COLO829 (cell line): ENCODE data around the gene ADGRB3.
"Not testable (repeated sequence)": the region's sequence is repeated elsewhere in the genome, so short reads cannot be mapped to it uniquely, and the experiment has no call there.

Experiments
- DNase-seq: peaks from one replicate; pipeline ENCODE4 v3.0.0; 2012; ENCODE audit warnings: low spot score

ADGRB3 gene

DNA sequence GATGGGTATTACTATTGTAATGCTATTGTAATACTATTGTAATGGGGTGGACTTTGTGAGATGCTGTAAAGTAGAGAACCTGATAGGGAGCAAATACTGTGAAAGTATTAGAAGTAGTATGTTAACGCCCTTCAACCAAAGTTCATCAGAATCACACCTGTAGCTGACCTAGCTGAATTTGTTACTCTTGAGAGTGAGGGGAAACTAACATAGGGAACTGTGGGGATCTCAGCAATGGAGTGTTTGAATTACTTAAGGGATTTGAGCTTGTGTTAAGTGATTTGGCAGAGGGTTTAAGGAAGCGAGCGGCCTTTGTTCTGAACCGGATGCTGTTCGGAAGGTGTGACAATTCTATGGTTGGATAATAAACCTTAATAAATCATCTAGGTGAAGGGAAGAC lies 312.6 kb downstream of the ADGRB3 start:
- DNase-seq: no peak

DNA sequence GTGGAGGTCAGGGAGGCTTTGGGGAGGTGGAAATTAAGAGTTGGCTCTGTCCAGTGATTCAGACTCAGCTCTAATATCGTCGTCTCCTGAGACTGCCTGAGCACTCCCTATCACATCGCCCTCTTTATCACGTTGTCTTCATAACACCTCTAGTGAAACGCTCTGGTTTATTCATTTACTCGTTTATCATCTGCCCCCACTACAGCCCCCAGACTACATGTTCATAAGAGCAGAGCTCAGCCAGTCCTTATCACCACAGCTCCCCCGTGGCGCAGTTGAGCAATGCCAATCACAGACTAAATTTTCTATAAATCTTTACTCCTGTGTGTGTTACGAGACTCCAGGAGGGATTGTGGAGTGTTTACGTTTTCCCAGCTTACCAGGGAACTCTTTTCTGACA lies 316.2 kb downstream of the ADGRB3 start:
- no peak for DNase-seq

DNA sequence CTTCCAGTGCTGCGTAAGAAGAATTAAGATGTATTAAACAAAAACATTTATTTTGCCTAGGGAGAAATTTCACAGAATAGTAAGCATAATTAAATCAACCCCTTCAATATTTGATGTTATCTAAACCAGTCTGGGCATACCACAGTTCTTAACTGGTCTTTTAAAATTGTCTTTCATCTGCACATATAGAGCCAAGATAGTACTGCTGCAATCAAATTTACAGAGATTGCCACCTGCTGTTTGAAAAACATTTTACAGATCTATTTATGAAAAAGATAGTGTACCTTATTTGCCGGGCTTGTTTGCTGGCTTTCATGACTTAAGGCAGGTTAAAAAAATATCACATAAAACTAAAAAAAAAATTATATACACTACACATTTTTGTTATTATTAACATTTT lies 323.2 kb downstream of the ADGRB3 start:
- DNase-seq: peak; percentile 14

DNA sequence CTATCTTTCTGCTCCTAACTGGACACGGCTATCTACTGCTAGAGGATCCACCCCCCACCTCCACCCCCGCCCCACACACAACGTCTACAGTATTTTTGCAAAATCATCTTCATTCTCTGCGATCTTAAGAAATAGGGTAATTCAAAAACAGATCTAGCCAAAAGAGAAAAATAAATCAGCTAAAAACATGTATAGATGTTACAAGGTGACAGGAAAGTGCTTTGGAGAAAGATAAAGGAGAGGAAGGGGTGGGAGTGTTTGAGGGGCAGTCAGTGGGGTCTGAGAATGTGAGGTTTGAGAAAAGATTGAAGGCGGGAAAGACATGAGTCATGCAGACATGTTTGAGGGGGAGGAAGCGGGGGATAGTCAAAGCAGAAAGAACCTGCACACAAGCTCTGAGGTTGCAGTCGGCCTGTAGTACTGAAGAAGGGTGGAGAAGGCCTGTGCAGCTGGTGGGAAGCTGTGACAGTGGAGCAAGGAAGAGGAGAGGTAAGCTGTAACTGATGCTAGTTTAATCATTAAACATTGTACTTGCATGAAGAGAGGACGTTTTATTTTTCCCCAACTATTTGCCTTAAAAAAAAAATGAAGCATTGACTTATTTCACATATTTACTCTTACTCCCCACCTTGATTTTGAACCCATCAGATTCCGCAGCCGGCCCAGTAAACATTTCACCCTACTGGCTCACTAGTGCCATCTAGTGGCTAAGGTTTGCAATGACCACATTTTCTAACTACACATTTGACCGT lies 332.6 kb downstream of the ADGRB3 start:
- DNase-seq: peak; percentile 40

DNA sequence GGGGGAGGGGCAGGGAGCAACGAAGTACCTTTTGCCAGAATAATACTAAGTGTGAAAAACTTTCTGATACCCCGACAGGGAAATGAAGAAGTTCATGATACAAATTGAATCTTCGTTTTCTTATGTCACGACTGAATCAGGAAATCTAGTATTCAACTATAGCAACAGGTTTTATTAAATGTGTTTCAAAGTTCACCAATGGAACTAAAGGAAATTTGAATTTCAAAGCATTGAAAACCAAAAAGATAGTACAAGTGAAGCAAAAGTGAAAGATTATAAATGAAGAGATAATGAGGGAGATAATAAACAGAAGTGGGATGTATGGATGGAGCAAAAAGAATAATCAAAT lies 333.2 kb downstream of the ADGRB3 start:
- DNase-seq: no peak

DNA sequence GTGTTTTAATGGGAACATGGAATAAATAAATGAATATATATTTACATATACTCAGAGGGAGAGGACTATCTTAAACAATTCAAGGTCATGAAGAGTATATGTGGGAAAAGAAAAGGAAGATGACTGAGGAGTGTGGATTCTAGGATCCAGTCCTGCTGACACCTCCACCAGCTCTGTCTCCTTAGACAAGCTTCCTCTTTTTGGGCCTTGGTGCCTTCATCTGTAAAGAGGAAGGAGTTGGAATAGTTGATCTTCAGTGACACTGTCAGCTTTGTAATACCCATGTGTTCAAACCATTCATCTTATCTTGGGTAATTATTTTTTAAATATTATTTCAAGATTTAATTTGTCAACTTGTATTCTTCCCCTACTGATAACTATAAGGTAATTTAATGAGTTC lies 338.0 kb downstream of the ADGRB3 start:
- DNase-seq: no peak

DNA sequence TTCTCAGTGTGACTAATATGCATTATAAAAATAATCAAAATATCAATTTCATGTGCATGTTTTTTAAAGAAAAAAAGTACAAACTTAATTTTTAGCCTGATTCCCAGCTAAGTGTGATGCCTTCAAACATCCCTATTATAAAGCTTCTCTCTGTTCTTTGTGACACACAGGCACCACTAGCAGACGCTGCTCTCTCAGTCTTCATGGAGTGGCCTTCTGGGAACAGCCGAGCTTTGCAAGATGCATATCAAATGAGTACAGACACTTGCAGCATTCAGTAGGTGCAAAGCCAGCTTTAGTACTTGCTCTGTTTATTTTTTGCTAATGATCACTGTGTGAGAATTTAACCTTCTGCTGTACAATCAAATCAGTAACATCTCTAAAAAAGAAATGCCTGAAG lies 340.0 kb downstream of the ADGRB3 start:
- DNase-seq: peak; percentile 34

DNA sequence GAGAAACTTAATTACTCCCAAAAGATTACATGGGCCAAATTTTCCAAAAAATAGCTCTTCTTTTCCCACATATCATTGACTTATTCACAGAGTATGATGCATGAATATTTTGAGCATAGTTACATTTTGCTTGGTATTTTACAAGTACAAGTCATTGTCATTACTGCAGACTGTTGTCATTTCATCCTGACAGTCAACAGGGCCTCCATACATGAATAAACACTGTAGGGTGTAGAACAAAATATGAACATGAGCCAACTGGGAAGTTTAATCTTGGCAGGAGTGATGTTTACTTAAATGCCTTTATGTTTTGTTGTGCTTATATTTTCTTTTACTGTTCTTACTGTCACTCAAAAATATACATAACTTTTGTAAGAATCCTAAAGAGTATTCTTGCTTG lies 340.7 kb downstream of the ADGRB3 start:
- DNase-seq: no peak

DNA sequence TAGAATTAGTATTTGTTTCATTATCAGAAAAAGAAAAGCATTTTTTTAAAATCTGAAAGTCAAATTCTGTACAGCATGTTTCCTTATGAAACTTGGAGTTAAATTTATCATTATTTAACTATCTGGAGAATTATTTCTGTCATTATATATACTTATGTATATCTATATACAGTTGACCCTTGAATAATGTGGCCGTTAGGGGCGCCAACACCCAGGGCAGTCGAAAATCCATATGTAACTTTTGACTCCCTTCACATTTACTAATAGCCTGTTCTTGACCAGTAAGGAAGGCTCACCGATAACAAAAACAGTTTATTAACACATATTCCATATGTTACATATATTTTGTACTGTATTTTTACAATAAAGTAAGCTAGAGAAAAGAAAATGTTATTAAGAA lies 341.2 kb downstream of the ADGRB3 start:
- DNase-seq: no peak

DNA sequence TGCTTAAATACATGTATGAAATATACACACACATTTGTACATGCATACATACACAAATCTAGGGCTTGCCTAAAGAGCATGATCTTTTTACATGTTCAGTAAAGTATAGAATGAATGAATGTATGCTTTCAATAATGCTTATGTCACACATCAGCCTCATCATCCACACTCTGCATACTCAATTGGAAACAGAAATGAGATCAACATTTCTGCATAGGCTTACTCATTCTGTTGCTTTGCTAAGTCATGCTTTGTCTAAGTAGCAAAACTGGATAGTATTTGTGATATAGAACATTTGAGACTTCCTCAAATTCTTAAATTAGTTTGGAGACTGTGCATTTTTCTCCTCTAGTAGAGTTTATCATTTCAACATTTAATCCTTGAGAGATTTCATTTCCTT lies 343.3 kb downstream of the ADGRB3 start:
- no peak for DNase-seq

DNA sequence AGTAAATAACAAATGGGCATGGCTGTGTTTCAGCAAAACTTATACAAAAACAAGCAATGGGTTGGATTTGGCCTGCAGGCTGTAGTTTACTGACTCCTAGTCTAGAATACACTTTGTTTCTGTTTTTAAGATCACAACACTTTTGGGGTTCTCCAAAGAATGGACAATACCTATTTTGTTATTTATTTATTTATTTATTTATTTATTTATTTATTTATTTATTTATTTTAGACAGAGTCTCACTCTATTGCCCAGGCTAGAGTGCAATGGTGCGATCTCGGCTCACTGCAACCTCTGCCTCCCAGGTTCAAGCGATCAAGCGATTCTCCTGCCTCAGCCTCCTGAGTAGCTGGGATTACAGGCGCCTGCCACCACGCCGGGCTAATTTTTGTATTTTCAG lies 346.6 kb downstream of the ADGRB3 start:
- DNase-seq: not testable (repeated sequence)

DNA sequence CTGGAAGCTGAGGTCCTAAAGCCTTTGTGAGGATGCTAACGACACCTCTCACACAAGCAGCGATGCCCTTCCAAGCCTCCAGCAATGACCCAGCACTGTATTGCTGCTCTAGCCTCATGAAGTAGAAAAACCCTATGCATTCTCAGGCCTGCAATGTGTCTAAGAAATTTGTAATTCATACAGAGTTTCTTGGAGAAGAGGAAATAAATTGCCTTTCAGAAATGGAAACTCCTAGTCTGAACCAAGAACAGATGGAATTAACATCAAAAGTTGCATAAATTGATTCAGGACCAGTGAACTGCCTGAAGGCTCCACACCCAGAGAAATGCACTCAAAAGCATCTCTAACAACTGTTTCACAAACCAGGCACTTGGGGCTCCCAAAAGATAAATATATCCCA lies 353.6 kb downstream of the ADGRB3 start:
- no peak for DNase-seq

DNA sequence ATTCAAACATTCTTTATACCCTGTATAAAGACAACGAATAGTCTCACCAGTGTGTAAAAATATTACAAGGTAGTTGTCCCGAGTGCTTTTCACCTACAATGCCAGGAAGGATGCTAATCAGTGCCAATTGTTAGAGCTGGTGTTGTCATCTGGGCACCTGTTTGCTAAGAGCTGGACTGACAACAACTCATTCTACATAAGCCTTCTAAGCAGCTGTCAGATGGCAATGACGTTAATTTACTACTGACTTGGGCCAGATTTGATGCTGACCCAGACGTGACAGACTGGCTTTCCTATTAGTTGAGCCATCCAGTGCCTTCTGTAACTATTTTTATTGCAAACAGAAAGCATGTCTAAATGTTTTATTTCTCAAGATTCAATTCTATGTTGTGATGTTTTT lies 355.2 kb downstream of the ADGRB3 start:
- DNase-seq: no peak

DNA sequence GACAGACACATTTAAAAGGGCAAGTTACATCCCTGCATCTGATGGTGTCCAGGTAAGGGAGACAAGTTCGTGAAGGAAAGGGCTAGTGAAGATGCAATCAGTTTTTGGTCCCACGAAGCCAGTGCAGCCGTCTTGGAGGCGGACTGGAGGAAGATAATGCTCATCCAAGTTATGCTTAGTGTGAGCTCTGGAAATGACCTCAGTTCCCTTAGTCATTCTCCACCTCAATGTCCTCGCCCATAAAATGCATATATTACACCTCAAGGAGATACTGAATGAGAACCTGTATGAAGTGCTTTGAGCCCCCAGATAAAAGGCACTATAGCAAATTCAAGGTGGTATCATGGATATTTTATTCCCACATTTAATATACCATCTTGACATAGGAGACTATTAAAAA lies 358.8 kb downstream of the ADGRB3 start:
- DNase-seq: no peak

DNA sequence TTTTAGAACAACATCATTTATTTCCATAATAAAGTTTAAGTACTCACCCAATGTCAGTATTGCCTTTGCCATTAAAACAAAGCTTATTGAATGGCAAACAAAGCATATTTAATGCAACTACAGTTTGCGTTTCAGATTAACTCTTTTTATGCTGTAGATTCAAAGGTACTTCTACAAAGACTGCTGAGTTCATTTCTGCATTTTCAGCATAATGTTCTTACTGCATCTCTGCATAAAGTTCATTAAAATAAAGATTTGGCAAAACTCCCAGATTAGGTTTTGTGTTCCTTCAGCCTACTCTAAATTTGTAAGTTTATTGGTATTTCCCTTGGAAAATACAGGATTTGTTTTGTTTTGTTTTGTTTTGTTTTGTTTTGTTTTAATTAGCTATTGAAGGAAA lies 359.4 kb downstream of the ADGRB3 start:
- no peak for DNase-seq

DNA sequence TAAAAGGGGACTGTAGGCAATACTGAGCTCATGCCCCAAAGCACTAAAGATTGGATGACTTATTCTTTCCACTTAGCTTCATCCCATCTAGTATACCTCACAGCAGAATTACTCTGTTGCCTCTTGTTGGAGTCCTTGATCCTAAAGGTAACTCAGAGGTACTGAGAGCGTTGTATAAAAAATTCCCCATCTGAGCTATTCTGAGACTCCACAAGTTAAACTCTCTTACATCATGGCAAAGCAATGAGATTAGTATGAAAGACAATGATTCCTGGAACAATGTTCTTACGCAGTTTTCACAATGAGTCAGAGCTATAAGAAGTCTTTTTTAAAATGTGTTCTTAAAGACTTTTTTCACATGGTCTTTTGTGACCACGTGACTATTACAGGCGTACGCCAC lies 370.1 kb downstream of the ADGRB3 start:
- DNase-seq: no peak

DNA sequence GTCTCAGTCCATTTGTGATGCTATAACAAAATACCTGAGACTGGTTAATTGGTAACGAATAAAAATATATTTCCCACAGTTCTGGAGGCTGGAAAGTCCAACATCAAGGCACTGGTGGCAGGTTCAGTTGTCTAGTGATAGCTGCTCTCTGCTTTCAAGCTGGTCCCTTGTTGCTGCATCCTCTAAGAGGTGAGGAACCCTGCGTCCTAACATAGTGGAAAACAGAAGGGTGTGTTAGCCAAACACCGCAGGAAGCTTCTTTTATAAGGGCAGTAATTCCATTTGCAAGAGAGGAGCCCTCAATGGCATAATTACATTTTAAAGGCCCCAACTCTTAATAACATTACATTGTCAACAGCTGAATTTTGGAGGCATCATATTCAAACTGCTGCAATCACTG lies 372.7 kb downstream of the ADGRB3 start:
- DNase-seq: no peak

DNA sequence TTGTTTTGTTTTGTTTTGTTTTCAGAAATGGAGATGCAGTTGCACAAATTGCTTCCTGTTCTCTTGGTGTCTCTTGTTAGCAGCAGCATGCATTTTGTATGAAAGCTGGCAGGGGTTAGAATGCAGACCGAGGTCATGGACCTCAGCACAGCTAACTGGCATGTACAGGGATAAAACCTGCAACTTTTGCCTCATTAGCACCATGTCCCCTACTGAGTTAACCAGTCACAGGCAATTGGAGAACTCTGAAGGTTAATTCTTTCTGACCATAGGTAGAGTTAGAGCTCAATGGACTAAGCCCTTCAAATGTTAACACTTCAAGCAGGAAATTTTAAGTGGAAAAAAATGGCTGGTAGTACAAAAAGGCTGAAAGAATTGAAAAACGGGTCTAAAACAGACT lies 377.1 kb downstream of the ADGRB3 start:
- no peak for DNase-seq

DNA sequence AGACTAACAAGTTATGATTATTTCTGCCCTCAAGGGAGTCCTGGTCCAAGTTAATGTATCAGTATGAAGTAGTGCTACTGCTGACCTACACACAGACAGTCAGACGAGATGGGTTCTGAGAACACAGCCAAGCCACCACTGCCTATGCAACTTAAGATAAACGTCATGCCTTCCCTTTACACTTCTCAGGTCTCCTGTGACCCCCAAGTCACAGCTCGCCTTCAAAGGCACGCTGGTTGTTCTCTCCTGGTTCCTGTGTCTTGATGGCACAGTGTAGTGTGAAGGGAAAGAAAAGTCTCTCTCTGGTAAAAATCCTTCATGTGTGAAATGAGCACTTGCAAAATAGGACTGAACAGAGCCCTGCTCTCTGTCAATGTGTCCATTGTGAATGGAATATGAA lies 377.8 kb downstream of the ADGRB3 start:
- no peak for DNase-seq

DNA sequence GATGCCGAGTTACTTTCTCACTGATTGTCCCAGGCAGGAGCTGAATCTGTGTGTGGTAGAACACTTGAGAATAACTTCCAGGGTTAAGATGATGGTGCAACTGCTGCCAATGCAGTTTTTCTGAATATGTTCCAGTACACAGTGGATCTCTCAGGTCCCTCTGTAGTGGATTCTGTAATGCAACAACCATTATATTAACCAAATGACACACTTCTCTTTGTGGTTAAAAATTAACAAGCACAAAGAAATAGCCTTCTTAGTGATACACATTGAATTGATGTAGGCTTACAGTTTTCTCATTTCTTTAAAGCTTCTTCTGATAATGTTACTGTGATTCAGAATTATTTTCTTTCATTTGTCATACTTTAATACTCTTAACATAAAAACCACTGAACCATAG lies 383.8 kb downstream of the ADGRB3 start:
- DNase-seq: no peak

DNA sequence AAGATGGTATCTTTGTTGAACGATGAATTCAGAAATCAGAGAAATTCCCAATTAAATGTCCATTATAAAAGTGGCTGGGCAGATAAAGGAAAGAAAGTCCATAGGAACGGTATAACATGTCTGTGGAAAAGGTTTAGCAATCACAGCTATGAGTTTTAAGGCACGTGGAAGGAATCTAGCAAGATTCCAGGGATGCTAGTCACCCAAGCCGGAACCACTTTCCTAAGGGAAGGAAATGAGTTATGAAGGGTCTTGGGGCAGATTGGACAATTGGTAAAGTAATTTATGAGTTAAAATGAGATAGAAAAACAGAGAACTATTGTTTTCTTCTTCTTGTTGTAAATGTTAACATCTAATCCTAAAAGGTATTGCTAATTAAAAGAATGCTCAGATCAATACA lies 384.8 kb downstream of the ADGRB3 start:
- DNase-seq: no peak

DNA sequence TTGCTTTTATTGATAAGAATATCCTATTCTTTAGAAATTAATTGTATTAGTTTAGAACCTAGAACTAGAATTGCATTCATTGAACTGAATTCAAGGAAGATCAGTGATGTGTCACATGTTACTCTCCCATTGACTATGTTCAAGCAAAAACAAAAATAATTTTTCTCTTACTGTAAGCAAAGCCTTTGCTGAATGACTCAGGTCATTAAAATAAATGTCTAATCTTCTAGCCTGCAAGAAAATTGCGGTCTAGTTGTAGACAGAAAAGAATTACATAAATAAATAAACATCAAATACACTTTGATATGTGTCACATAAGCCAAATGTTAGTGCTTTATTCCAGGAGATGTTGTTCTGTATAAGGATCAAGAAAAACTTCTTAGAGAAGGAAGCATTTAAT lies 387.9 kb downstream of the ADGRB3 start:
- no peak for DNase-seq

DNA sequence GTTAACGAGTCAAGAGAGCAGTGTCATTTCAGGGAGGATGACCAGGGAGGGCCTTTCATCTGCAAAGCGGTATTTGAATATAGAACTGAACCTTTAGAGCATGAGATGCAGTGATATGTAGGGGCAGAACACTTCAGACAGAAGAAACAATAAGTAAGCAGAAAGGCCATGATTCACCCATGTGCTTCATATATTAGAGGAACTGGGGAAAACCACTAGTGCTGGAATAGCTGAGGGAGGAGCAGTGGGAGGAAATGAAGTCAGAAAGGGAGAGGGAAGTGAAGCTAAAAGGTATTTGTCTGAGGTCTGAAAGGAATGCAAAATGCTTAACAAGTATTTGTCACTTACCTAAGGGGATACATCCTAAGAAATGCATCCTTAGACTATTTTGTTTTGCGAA lies 391.2 kb downstream of the ADGRB3 start:
- no peak for DNase-seq

DNA sequence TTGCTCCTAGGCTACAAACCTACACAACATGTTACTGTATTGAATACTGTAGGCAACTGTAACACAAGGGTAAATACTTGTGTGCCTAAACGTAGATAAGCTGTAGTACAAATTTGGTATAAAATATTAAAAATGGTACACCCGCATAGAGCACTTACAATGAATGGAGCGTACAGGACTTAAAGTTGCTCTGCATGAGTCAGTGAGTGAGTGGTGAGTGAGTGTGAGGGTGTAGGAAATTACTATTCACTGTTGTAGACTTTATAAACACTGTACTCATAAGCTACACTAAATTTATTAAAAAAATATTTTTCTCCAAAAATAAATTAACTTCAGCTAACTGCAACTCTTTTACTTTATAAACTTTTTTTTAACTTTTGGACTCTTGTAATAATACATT lies 391.6 kb downstream of the ADGRB3 start:
- no peak for DNase-seq

DNA sequence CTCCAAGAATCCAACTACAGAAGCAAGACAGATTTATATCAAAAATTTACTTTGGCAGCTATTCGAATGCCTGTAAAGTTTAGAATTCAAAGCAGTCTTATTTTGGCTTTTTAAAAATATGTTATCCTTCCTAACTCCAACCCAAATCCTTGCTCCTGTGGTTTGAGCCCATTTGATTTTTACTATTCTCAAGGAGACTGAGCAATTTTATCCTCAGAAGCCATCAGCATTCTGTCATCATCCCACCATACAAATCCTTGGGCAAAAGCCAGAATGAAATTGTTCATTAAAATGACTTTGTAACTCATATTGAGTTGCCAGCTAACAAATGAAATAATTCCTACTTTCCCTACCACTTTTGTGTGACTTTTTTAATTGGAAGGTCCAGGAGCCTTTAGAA lies 392.8 kb downstream of the ADGRB3 start:
- no peak for DNase-seq
